SU-DHL-6 (cell line): ENCODE data around the gene SERPINH1.

Source experiments
- H2AFZ ChIP-seq: fragments of 200-600 bp; sonication (generic); 2 replicates; pipeline ENCODE4 v1.6.1; 2014; ENCODE audit warnings: low read depth, mild to moderate bottlenecking, moderate library complexity, mixed read lengths, antibody characterized with exemption, low read length; ENCODE audit not compliant: severe bottlenecking
- H3F3A ChIP-seq: fragments of 200-600 bp; shearing (Covaris generic); 2 replicates; pipeline ENCODE4 v1.6.0; 2016; ENCODE audit warnings: antibody characterized with exemption, mild to moderate bottlenecking; ENCODE audit not compliant: insufficient read depth
- H3K27ac ChIP-seq: fragments of 200-600 bp; sonication (generic); 2 replicates; pipeline ENCODE4 v1.5.1; 2016; ENCODE audit warnings: low read depth, mild to moderate bottlenecking, low read length, moderate library complexity, mixed read lengths
- H3K27me3 ChIP-seq: fragments of 200-600 bp; sonication (generic), shearing (Covaris generic); 2 replicates; pipeline ENCODE4 v1.6.0; 2014; ENCODE audit warnings: mild to moderate bottlenecking, low read length
- H3K36me3 ChIP-seq: fragments of 200-600 bp; sonication (generic); 2 replicates; pipeline ENCODE4 v1.6.1; 2014; ENCODE audit warnings: mild to moderate bottlenecking, low read length, mixed read lengths
- H3K4me2 ChIP-seq: fragments of 300-600, 200-600 bp; shearing (Covaris generic), sonication (generic); 2 replicates; pipeline ENCODE4 v1.6.0; 2014; ENCODE audit warnings: low read length, low read depth, mild to moderate bottlenecking; ENCODE audit not compliant: poor library complexity, severe bottlenecking
- H3K4me3 ChIP-seq: fragments of 200-600 bp; sonication (generic); 2 replicates; pipeline ENCODE4 v1.5.1; 2014; ENCODE audit warnings: antibody characterized with exemption, low read length, mild to moderate bottlenecking, mixed read lengths; ENCODE audit not compliant: insufficient read depth, poor library complexity, severe bottlenecking
- H3K79me2 ChIP-seq: fragments of 200-600 bp; sonication (generic); 2 replicates; pipeline ENCODE4 v1.6.1; 2014; ENCODE audit warnings: mild to moderate bottlenecking, low read length, moderate library complexity; ENCODE audit not compliant: insufficient read depth
- H3K9ac ChIP-seq: fragments of 200-600 bp; sonication (generic); 2 replicates; pipeline ENCODE4 v1.7.0; 2014; ENCODE audit warnings: mild to moderate bottlenecking, low read length
- H3K9me2 ChIP-seq: fragments of 200-600 bp; sonication (generic); replicated peaks from 2 replicates; pipeline ENCODE4 v1.6.1; 2014; ENCODE audit warnings: low read length; ENCODE audit not compliant: insufficient read depth
- H3K9me3 ChIP-seq: fragments of 200-600 bp; sonication (generic); 2 replicates; pipeline ENCODE4 v1.6.1; 2014; ENCODE audit warnings: low read length, mixed read lengths; ENCODE audit not compliant: insufficient read depth
- H4K20me1 ChIP-seq: fragments of 200-600 bp; sonication (generic); 2 replicates; pipeline ENCODE4 v1.6.1; 2014; ENCODE audit warnings: low read depth, mild to moderate bottlenecking, antibody characterized with exemption, low read length, moderate library complexity, mixed read lengths
- CTCF ChIP-seq: fragments of 200-600 bp; sonication (generic); IDR thresholded peaks from one replicate; pipeline ENCODE4 v1.5.1; 2017; ENCODE audit warnings: antibody characterized with exemption, mild to moderate bottlenecking, low read length, moderate library complexity; ENCODE audit not compliant: insufficient read depth, poor library complexity, severe bottlenecking
- EZH2phosphoT487 ChIP-seq: fragments of 200-600 bp; sonication (generic), shearing (Covaris generic); conservative IDR thresholded peaks from 2 replicates; pipeline ENCODE4 v1.6.1; 2018; ENCODE audit warnings: mild to moderate bottlenecking, antibody characterized with exemption, low read length, moderate library complexity, mixed read lengths

Gene SERPINH1

GRCh38 chr11:75562048-75562835 lies at the start of gene SERPINH1:
Gene SERPINH1, plus strand, starts transcription at chr11:75562253. Its CDS starts 4,097 bp downstream, at chr11:75566350.
- Histone ChIP-seq H3K9me2 (no peaks in the 10 kb centered on the region), H3K4me3 (no peak within 1 kb of the TSS), H3K27ac (no peak within 1 kb of the TSS), H3K79me2 (no peaks in the 10 kb centered on the region), H3K4me2 (peak within 1 kb of the TSS; percentile 17), H3K9ac (no peak within 1 kb of the TSS), H3K36me3 (no peaks in the 10 kb centered on the region), H4K20me1 (no peaks in the 10 kb centered on the region), H3K27me3 (no peaks in the 10 kb centered on the region), H3K9me3 (no peaks in the 10 kb centered on the region), H2AFZ (no peak within 1 kb of the TSS), H3F3A (no peaks in the 10 kb centered on the region)
- TF ChIP-seq CTCF = no peak
- no peak for TF ChIP-seq EZH2phosphoT487

- no peaks in the 10 kb centered on the region for H3K36me3 ChIP-seq
- no peak overlapping the region for H3K27ac ChIP-seq
- H3K9me3 ChIP-seq = no peaks in the 10 kb centered on the region
- H3K4me3 ChIP-seq = no peak overlapping the region
- TF ChIP-seq EZH2phosphoT487 (no peak), CTCF (no peak)
- no peak overlapping the region for H3K9ac ChIP-seq
- H3K27me3 ChIP-seq = no peaks in the 10 kb centered on the region
- H3F3A ChIP-seq = no peaks in the 10 kb centered on the region
- H4K20me1 ChIP-seq = no peaks in the 10 kb centered on the region
- H3K79me2 ChIP-seq = no peaks in the 10 kb centered on the region
- H2AFZ ChIP-seq = no peak overlapping the region
- no peak overlapping the region for H3K4me2 ChIP-seq
- no peaks in the 10 kb centered on the region for H3K9me2 ChIP-seq
Observed at GRCh38 chr11:75513250-75513649, 48.8 kb upstream of the SERPINH1 start.

- Histone ChIP-seq H4K20me1 (no peaks in the 10 kb centered on the region), H3K27me3 (no peaks in the 10 kb centered on the region), H2AFZ (no peak overlapping the region), H3K27ac (no peak overlapping the region), H3K9me2 (no peaks in the 10 kb centered on the region), H3K4me3 (no peak overlapping the region), H3K9me3 (no peaks in the 10 kb centered on the region), H3F3A (no peaks in the 10 kb centered on the region), H3K4me2 (no peak overlapping the region), H3K9ac (no peak overlapping the region), H3K36me3 (no peaks in the 10 kb centered on the region), H3K79me2 (no peaks in the 10 kb centered on the region)
- TF ChIP-seq CTCF = no peak
- no peak for TF ChIP-seq EZH2phosphoT487
Observed at GRCh38 chr11:75514596-75514995, 47.5 kb upstream of the SERPINH1 start.
